OCI-LY1 (cell line): ENCODE results near the gene STRBP.

Experiments used
- CTCF ChIP-seq: fragments of 200-600 bp; sonication (generic), shearing (Covaris generic); IDR thresholded peaks from 2 replicates; pipeline ENCODE4 v1.5.1; 2017; ENCODE audit warnings: mild to moderate bottlenecking, antibody characterized with exemption, low read length, moderate library complexity, mixed read lengths
- EZH2 ChIP-seq: fragments of 200-600 bp; sonication (generic), shearing (Covaris generic); IDR thresholded peaks from 2 replicates; pipeline ENCODE4 v1.8.0; 2017; ENCODE audit warnings: borderline replicate concordance, mixed run types, mild to moderate bottlenecking, antibody characterized with exemption, low read length, moderate library complexity, mixed read lengths

- TF ChIP-seq CTCF = no peak
- no peak for TF ChIP-seq EZH2
Observed at GRCh38 chr9:123115146-123115913, 153.1 kb downstream of the STRBP start.
